SHP77 treated with DMSO at 0.1 percent for 48 hours (cell line): ENCODE measurements around the gene STARD3NL.
"Not testable (repeated sequence)": the region's sequence is repeated elsewhere in the genome, so short reads cannot be mapped to it uniquely, and the experiment has no call there.

Experiments
- DNase-seq: peaks from one replicate; lab custom pipeline; 2025; lab: John Stamatoyannopoulos, UW

The STARD3NL gene

DNA sequence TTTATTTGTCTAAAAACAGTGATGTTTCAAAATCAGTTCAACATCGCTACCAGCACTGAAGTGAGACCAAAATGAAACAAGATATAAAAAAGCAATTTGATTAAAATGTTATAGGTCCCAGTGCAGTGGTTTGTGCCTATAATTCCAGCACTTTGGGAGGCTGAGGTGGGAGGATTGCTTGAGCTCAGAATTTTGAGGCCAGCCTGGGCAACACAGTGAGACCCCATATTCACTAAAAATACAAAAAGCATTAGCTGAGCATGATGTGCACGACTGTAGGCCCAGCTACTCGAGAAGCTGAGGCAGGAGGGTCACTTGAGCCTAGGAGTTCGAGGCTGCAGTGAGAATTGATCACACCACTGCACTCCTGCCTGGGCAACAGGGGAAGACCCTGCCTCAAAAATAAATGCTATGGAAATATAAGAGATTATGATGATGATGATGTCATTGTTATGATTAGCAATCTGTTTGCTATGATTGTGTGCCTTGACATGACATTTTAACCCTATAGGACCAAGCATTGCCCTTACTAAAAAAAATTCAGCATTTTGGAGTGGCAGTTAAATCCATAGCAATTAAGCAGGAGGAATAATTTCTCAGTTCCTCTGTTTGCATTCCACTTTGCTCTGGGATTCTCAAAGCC lies 91.8 kb downstream of the STARD3NL start:
- DNase-seq, result not testable (repeated sequence)

GRCh38 chr7:38270405-38270804 lies 92.4 kb downstream of the STARD3NL start:
- DNase-seq, result not testable (repeated sequence)

DNA sequence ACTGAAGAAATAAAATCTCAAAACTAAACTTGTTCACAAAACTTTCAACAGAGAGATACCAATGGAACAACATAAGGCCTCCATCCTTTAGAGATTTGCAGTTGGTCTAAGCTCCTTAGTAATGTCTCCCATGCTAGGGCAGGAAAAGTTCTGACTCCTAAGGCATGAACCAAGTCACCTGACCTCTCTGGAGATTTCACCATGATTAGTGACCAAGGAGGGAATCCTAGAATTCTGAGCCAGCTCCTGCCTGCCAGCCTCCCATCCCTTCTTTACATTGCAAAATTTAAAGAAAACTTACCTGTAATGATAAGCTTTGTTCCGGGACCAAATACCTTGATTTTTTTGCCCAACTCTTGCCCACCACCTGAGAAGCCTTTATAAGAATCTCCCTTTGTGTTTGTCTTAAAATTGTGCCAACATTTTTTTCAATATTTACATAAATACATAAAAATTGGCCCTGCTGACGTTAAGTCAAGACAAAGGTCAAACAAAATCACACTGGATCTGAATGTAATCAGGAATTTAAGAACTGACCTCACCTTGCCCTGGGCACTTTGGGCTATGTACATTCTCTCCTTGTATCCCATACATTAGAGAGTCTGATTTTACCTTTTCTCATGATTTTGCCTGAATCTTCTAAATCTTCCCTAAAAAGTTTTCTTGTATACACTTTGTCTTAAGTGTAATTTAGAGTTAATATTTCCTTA lies 95.4 kb downstream of the STARD3NL start, which contains the start of gene TARP:
Gene TARP (minus strand): TSS at position 351 of the 710 bp plus-strand sequence.
- DNase-seq, result no peak

DNA sequence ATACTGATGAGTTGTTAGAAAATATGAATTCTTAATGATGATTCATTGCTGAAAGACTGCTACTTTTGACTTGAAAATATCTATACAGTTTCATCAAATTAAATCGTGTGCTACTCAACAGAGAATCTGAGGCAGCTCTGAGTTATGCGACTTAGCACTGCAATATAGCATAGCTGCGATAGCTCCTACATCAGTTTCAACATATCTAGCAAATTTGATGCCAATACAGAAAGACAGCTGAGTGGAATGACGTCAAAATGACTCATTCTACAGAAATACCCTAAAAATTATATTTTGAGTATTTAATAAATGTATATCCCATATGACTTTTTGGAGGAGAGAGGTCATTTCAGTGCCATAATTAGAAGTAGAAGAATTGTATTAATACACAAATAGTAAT lies 96.4 kb downstream of the STARD3NL start:
- DNase-seq, result no peak

DNA sequence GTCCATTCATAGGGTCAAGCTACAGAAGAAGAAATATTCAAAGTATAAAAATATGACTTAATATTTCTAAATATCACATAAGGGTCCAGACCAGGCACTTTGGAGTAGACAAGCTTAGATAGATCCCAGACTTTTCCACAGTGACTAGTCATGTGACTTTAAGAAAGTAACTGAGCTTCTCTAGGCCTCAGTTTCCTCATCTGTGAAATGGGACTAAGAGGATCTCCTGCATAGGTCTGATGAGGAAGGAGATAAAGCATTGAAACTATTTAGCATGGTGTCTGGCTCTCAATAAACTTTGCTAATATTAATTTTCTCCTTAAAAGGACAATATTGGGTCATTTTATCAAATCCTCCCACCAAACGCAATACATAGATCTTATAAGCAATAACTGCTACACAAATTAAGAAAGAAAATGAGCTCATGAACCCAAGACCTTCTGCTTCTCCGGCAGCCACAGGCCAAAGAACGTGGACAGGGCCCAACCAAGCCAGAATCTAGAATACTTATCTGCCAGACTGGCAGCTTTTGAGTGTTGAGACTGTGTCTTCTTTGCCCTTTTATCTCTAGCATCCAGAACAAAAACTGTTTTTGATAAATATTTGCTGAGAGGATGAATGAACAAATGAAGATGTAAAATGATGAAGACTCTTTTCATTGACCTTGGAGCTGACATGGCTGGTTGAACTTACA lies 97.0 kb downstream of the STARD3NL start:
- no peak for DNase-seq

DNA sequence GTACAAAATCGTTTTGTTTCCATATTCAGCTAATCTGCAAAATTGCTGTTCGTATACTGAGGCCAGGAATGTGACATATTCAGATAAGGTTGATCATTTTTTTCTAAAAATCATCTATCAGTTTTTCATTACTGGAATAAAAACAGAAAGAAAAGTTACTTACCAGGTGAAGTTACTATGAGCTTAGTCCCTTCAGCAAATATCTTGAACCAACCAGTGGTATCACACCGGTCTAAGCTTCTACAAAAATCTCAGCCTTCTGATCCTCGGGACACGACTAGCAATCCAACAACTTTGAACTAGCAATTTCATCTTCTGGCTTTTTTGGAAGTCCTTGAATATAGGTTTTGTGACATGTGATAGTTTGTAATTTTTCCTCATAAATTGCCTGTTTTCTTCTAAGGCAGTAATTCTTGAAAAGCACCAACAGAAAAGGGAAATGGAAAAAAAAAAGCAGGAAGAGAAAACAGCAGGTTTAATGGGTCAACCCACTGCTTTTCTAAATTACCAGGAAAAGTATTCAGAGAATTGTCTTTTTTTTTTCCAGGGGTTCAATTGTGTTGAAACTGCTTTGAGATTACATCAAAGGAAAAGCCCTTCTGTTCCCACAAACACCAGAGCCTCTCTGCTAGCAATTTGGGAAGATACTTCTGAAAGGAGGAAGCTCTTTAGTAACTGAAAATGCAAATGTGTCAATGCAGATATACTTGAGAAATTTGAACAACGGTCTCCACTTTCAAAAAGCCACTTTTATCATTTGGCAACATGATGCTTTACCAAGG lies 98.2 kb downstream of the STARD3NL start:
- no peak for DNase-seq

DNA sequence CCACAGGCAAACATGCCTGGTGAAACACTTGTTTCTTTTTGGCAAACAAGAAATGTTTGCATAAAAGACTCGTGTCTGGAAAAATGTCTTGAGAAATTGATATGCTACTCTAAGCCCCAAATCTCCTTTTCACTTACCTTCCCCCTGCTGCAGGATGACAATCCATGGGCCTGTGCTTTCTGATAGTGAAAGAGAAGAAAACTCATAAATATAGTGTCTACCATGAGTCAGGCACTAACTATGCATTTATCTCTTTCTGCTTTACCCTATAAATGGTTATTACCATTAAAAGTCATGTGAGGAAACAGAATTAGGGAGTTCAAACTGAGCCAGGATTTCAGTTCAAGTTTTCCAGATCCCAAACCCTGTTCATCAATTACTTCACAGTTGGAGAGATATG lies 102.0 kb downstream of the STARD3NL start:
- DNase-seq, result no peak
